IMR-90 (cell line): ENCODE results near the gene POLR1E.
"Not testable (repeated sequence)": the region's sequence is repeated elsewhere in the genome, so short reads cannot be mapped to it uniquely, and the experiment has no call there.

Experiments
- CEBPB ChIP-seq: IDR thresholded peaks from 2 replicates; pipeline ENCODE4 v1.6.1; 2012; ENCODE audit warnings: low read depth, low read length, improper control_type of control experiment
- MAZ ChIP-seq: IDR thresholded peaks from 2 replicates; pipeline ENCODE4 v1.6.1; 2012; ENCODE audit warnings: low read depth, mild to moderate bottlenecking, low read length, improper control_type of control experiment, moderate library complexity, borderline replicate concordance
- MXI1 ChIP-seq: IDR thresholded peaks from 2 replicates; pipeline ENCODE4 v1.6.1; 2012; ENCODE audit warnings: low read depth, mild to moderate bottlenecking, low read length, moderate library complexity, borderline replicate concordance
- POLR2A ChIP-seq: IDR thresholded peaks from 2 replicates; pipeline ENCODE4 v1.6.1; 2012; ENCODE audit warnings: mild to moderate bottlenecking, low read depth, low read length
- RAD21 ChIP-seq: IDR thresholded peaks from 2 replicates; pipeline ENCODE4 v1.6.1; 2012; ENCODE audit warnings: low read length, improper control_type of control experiment
- TF ChIP-seq, protein P1 (sequence below): conservative IDR thresholded peaks from 2 replicates; pipeline ENCODE4 v1.5.1; 2012; ENCODE audit warnings: mild to moderate bottlenecking, low read depth, low read length, improper control_type of control experiment
- TF ChIP-seq, protein P2 (sequence below): fragments of 150-350 bp; IDR thresholded peaks from 2 replicates; pipeline ENCODE4 v1.6.1; 2017; ENCODE audit warnings: mild to moderate bottlenecking, antibody characterized with exemption, low read length, low read depth

- not testable (repeated sequence) for TF ChIP-seq MAZ, MXI1, CEBPB, RAD21, POLR2A
- TF ChIP-seq, protein P1, sequence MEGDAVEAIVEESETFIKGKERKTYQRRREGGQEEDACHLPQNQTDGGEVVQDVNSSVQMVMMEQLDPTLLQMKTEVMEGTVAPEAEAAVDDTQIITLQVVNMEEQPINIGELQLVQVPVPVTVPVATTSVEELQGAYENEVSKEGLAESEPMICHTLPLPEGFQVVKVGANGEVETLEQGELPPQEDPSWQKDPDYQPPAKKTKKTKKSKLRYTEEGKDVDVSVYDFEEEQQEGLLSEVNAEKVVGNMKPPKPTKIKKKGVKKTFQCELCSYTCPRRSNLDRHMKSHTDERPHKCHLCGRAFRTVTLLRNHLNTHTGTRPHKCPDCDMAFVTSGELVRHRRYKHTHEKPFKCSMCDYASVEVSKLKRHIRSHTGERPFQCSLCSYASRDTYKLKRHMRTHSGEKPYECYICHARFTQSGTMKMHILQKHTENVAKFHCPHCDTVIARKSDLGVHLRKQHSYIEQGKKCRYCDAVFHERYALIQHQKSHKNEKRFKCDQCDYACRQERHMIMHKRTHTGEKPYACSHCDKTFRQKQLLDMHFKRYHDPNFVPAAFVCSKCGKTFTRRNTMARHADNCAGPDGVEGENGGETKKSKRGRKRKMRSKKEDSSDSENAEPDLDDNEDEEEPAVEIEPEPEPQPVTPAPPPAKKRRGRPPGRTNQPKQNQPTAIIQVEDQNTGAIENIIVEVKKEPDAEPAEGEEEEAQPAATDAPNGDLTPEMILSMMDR = not testable (repeated sequence)
- TF ChIP-seq, protein P2, sequence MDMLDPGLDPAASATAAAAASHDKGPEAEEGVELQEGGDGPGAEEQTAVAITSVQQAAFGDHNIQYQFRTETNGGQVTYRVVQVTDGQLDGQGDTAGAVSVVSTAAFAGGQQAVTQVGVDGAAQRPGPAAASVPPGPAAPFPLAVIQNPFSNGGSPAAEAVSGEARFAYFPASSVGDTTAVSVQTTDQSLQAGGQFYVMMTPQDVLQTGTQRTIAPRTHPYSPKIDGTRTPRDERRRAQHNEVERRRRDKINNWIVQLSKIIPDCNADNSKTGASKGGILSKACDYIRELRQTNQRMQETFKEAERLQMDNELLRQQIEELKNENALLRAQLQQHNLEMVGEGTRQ = not testable (repeated sequence)
These were observed 28.7 kb downstream of the POLR1E start for GRCh38 chr9:37514415-37514814.
